ENCODE data around the gene EME2. TPM values are rescaled to one million over a fixed set of nuclear protein-coding genes. Genes with fewer than 3 reads are reported as not detected.

The EME2 gene
- total and polyA plus RNA-seq, 12 donors = 1.8 to 90.7 (median 19.2) TPM

GRCh38 chr16:1734123-1734522 lies 38.5 kb upstream of the EME2 start:
- TF ChIP-seq CTCF (IDR thresholded peaks at IDR 0.05) (no peak), POLR2A (IDR thresholded peaks at IDR 0.05) (no peak)
- no peaks in the 10 kb centered on the region for H3K4me1 ChIP-seq (replicated peaks in 1 of 2)
- H3K4me3 ChIP-seq = no peak overlapping the region
- H3K27me3 ChIP-seq = no peaks in the 10 kb centered on the region
- DNase-seq = no peak
- no peak overlapping the region for H3K27ac ChIP-seq
- H3K9me3 ChIP-seq (replicated peaks in 1 of 3) = no peaks in the 10 kb centered on the region
- peaks cover 0 to 37% of the 10 kb centered on the region in 2 donors for H3K36me3 ChIP-seq (replicated peaks in 1 of 2)
- WGBS, 4 donors = 92 to 98% (median 95%) methylated on average over 13 to 22 of the region's 22 CpGs; no CpG with 5 or more reads in 1 of the 4 donors
- intact Hi-C loops (cut with DNase I) = no loop called here

DNA sequence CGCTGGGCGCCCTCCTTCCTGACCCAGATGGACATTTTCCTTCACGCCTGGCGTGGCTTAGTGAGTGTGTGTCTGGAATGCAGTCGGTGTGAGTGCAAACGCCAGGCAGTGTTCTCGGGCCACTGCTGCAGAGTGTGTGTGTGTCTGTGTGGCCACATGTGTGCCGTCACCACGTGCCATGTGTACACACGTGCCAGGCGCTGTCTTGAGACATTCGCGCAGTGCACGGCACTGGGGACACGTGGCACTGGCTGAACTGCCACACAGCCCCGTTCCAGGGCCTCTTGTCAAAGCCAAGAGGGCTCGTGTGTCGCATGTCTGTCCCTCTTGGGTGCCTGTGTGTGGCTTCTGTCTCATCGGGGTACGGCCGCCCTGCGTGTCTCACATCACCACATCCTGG lies 37.8 kb upstream of the EME2 start:
- H3K36me3 ChIP-seq (replicated peaks in 1 of 2) = peaks cover 0 to 30% of the 10 kb centered on the region in 2 donors
- no peak for DNase-seq
- TF ChIP-seq CTCF (IDR thresholded peaks at IDR 0.05) = no peak
- TF ChIP-seq POLR2A (IDR thresholded peaks at IDR 0.05) = no peak
- intact Hi-C loops (cut with DNase I) = no loop called here
- no peak overlapping the region for H3K4me3 ChIP-seq
- no peak overlapping the region for H3K27ac ChIP-seq
- H3K27me3 ChIP-seq = no peaks in the 10 kb centered on the region
- H3K4me1 ChIP-seq (replicated peaks in 1 of 2) = no peaks in the 10 kb centered on the region
- no peaks in the 10 kb centered on the region for H3K9me3 ChIP-seq (replicated peaks in 1 of 3)
- 90 to 97% (median 95%) methylated on average over 9 to 22 of the region's 22 CpGs for WGBS, 4 donors

- no peak overlapping the region for H3K4me3 ChIP-seq
- H3K9me3 ChIP-seq (replicated peaks in 1 of 3) = no peaks in the 10 kb centered on the region
- no peaks in the 10 kb centered on the region for H3K27me3 ChIP-seq
- H3K4me1 ChIP-seq (replicated peaks in 1 of 2) = no peaks in the 10 kb centered on the region
- TF ChIP-seq CTCF (IDR thresholded peaks at IDR 0.05) (no peak), POLR2A (IDR thresholded peaks at IDR 0.05) (no peak)
- intact Hi-C loops (cut with DNase I) = loop anchor here in 1 of 2 donors (10.0 kb wide), 1 partner anchor 65 kb away; the partner anchor contains the start of gene JPT2
- H3K36me3 ChIP-seq (replicated peaks in 1 of 2) = peaks cover 0 to 27% of the 10 kb centered on the region in 2 donors
- no peak overlapping the region for H3K27ac ChIP-seq
- WGBS, 4 donors = 94 to 97% (median 96%) methylated on average over 29 to 33 of the region's 33 CpGs
- DNase-seq = no peak
Observed at GRCh38 chr16:1740234-1740633, 32.4 kb upstream of the EME2 start.

GRCh38 chr16:1740781-1741490 lies 31.7 kb upstream of the EME2 start:
- Histone ChIP-seq H3K9me3 (replicated peaks in 1 of 3) (no peaks in the 10 kb centered on the region), H3K4me1 (replicated peaks in 1 of 2) (no peaks in the 10 kb centered on the region), H3K4me3 (no peak overlapping the region), H3K36me3 (replicated peaks in 1 of 2) (peaks cover 0 to 34% of the 10 kb centered on the region in 2 donors), H3K27ac (no peak overlapping the region), H3K27me3 (no peaks in the 10 kb centered on the region)
- intact Hi-C loops (cut with DNase I) = loop anchor here in 1 of 2 donors (10.0 kb wide), 1 partner anchor 66 kb away; the partner anchor contains the start of gene JPT2
- 89 to 92% (median 90%) methylated on average over 13 to 30 of the region's 30 CpGs for WGBS, 4 donors
- DNase-seq = no peak
- TF ChIP-seq CTCF (IDR thresholded peaks at IDR 0.05) = no peak
- no peak for TF ChIP-seq POLR2A (IDR thresholded peaks at IDR 0.05)

Measured in adrenal gland (tissue), 12 donors.